Endothelial cell of umbilical vein (primary cell): Measurements from ENCODE around the gene USP36. TPM values are rescaled to one million over a fixed set of nuclear protein-coding genes. Genes with fewer than 3 reads are reported as not detected.

Experiments
- BruUV-seq: library from RNA; stranded (reverse); fragments of 400-500 nt; replicated peaks from 2 replicates; lab custom pipeline; 2021; lab: Mats Ljungman, UMichigan
- CTCF ChIA-PET: fragments of 300-600, 350-600 bp; sonication (Branson Sonifier 250); formaldehyde crosslinking; loops from one replicate; lab custom pipeline; 2021; ENCODE audit warnings: antibody characterized with exemption, inconsistent platforms; lab: Charles Lee
- POLR2A ChIA-PET: fragments of 300-600, 350-600 bp; sonication (Branson Sonifier 250); formaldehyde crosslinking; loops from one replicate; lab custom pipeline; 2021; ENCODE audit warnings: antibody characterized with exemption, inconsistent platforms; lab: Charles Lee
- DNase-seq: peaks from one replicate; pipeline ENCODE4 v3.0.0-alpha.2; 2011; ENCODE audit warnings: low read depth, low spot score
- FAIRE-seq: peaks from 2 replicates; lab custom pipeline; 2011; peaks lifted over from hg19 to GRCh38; lab: Jason Lieb, UNC
- H2AFZ ChIP-seq: 2 replicates; pipeline ENCODE4 v1.6.0; 2012; ENCODE audit warnings: low read depth, low read length, control low read depth, inconsistent platforms
- H3K27ac ChIP-seq: 2 replicates; pipeline ENCODE4 v1.5.1; 2011; ENCODE audit warnings: low read depth, mild to moderate bottlenecking, control low read depth, low read length, moderate library complexity; ENCODE audit not compliant: insufficient read depth
- H3K27me3 ChIP-seq, 2 experiments: 2 replicates each; pipeline versions ENCODE4 v1.6.0 to v1.6.1; 2011; ENCODE audit warnings: low read length in 2 of 2, mixed read lengths in 1 of 2; ENCODE audit not compliant: control insufficient read depth in 2 of 2, insufficient read depth in 2 of 2
- H3K36me3 ChIP-seq, 2 experiments: 2 replicates in 1 of 2; 3 replicates in 1 of 2; pipeline ENCODE4 v1.5.1; 2011; ENCODE audit warnings: low read length in 2 of 2, mild to moderate bottlenecking in 1 of 2, moderate library complexity in 1 of 2; ENCODE audit not compliant: control insufficient read depth in 2 of 2, insufficient read depth in 2 of 2; ENCODE audit errors: extremely low read depth in 1 of 2
- H3K4me1 ChIP-seq: 3 replicates; pipeline ENCODE4 v1.5.1; 2011; ENCODE audit warnings: mild to moderate bottlenecking, low read length; ENCODE audit not compliant: control insufficient read depth, insufficient read depth; ENCODE audit errors: extremely low read depth
- H3K4me2 ChIP-seq: 2 replicates; pipeline ENCODE4 v1.6.1; 2011; ENCODE audit warnings: low read length, control low read depth, mixed read lengths; ENCODE audit not compliant: insufficient read depth
- H3K4me3 ChIP-seq, 3 experiments: fragments of 200-600 bp in 1 of 3; sonication (generic), shearing (Covaris generic) in 1 of 3; replicated peaks in 1 of 3; 2 replicates each; pipeline ENCODE4 v1.5.1; 2011 to 2016; ENCODE audit warnings: control low read depth in 3 of 3, low read length in 3 of 3, mild to moderate bottlenecking in 2 of 3, inconsistent platforms in 1 of 3, low read depth in 1 of 3, moderate library complexity in 1 of 3; ENCODE audit not compliant: insufficient read depth in 1 of 3
- H3K79me2 ChIP-seq: 2 replicates; pipeline ENCODE4 v1.6.0; 2012; ENCODE audit warnings: low read length, inconsistent platforms; ENCODE audit not compliant: control insufficient read depth, insufficient read depth
- H3K9ac ChIP-seq: replicated peaks from 2 replicates; pipeline ENCODE3; 2011; ENCODE audit warnings: low read length, control low read depth; ENCODE audit not compliant: insufficient read depth; ENCODE audit errors: extremely low read depth
- H3K9me1 ChIP-seq: replicated peaks from 3 replicates; pipeline ENCODE4 v1.6.0; 2011; ENCODE audit warnings: mild to moderate bottlenecking, low read length; ENCODE audit not compliant: control insufficient read depth, insufficient read depth; ENCODE audit errors: extremely low read depth
- H3K9me3 ChIP-seq: replicated peaks from 2 replicates; pipeline ENCODE4 v1.5.1; 2012; ENCODE audit warnings: low read length, inconsistent platforms; ENCODE audit not compliant: control insufficient read depth, insufficient read depth
- H4K20me1 ChIP-seq: replicated peaks from 2 replicates; pipeline ENCODE3; 2011; ENCODE audit warnings: mild to moderate bottlenecking, low read length; ENCODE audit not compliant: control insufficient read depth, insufficient read depth; ENCODE audit errors: extremely low read depth
- CTCF ChIP-seq, 2 donors: IDR thresholded peaks; 1 replicate in 1 of 2; 2 replicates in 1 of 2; pipeline ENCODE4 v1.5.1; 2011; ENCODE audit warnings: low read length in 2 of 2, mild to moderate bottlenecking in 2 of 2, moderate library complexity in 2 of 2, control low read depth in 1 of 2, inconsistent platforms in 1 of 2, low read depth in 1 of 2; ENCODE audit not compliant: insufficient read depth in 1 of 2; ENCODE audit errors: extremely low read depth in 1 of 2
- FOS ChIP-seq: IDR thresholded peaks from 2 replicates; pipeline ENCODE4 v1.6.1; 2011; ENCODE audit warnings: mild to moderate bottlenecking, low read length, moderate library complexity, borderline replicate concordance; ENCODE audit not compliant: insufficient read depth
- GATA2 ChIP-seq: IDR thresholded peaks from 2 replicates; pipeline ENCODE4 v1.7.0; 2011; ENCODE audit warnings: low read depth, mild to moderate bottlenecking, moderate library complexity, mixed read lengths, low read length; ENCODE audit not compliant: insufficient read length, insufficient read depth
- MAX ChIP-seq: IDR thresholded peaks from 2 replicates; pipeline ENCODE4 v1.6.1; 2011; ENCODE audit not compliant: insufficient read depth, insufficient read length
- MYC ChIP-seq: IDR thresholded peaks from one replicate; pipeline ENCODE4 v1.6.1; 2011; ENCODE audit warnings: mild to moderate bottlenecking, low read depth, low read length
- dilution Hi-C: fragments of 300-500 bp; cut with MboI; formaldehyde crosslinking; loops from one replicate; pipeline ENCODE4 v1.15.0; 2019; ENCODE audit warnings: low sequenced_read_pairs; ENCODE audit not compliant: extremely low pct_ligation_motif_present
- intact Hi-C: fragments of 100-400 bp; cut with micrococcal nuclease; formaldehyde crosslinking; loops from one replicate; pipeline ENCODE4 v1.10.0; 2022
- polyA plus RNA-seq, 4 experiments: library from polyadenylated mRNA; depleted of rRNA in 3 of 4; stranded (reverse) in 3 of 4; unstranded in 1 of 4; fragments of >200 nt; gene quantifications; 2 replicates each; pipeline versions ENCODE4 v1.2.1 to v1.2.3, GENCODE V29; 2011 to 2012; ENCODE audit warnings: missing spikeins in 1 of 4
- total RNA-seq: library from RNA; stranded (reverse); gene quantifications from 2 replicates; pipeline ENCODE4 v1.2.3, GENCODE V29; 2021

The USP36 gene
- total and polyA plus RNA-seq, 2 donors (not counting 3 experiments of a cell fraction or from before 2014, with no cell fraction given) = 29.8 to 46.6 TPM

- intact Hi-C loops (no loop called here), dilution Hi-C loops (no loop called here)
- Histone ChIP-seq H3K9ac (no peak overlapping the region), H3K27ac (no peak overlapping the region), H3K9me1 (no peaks in the 10 kb centered on the region), H3K27me3 (no peaks in the 10 kb centered on the region), H4K20me1 (no peaks in the 10 kb centered on the region), H3K36me3 (peaks cover 0 to 7% of the 10 kb centered on the region in 2 experiments), H2AFZ (no peak overlapping the region), H3K4me2 (no peak overlapping the region), H3K9me3 (no peaks in the 10 kb centered on the region), H3K79me2 (peaks cover 7% of the 10 kb centered on the region), H3K4me1 (peaks cover 4% of the 10 kb centered on the region), H3K4me3 (no peak overlapping the region)
- TF ChIP-seq MYC (no peak), GATA2 (no peak), MAX (no peak), FOS (no peak), CTCF (IDR thresholded peaks at IDR 0.05; ENCODE audit: extremely low read depth in 1 of 2, insufficient read depth in 1 of 2, low read depth in 1 of 2, low read length in 2 of 2) (no peak)
- ChIA-PET POLR2A (no interaction called here), CTCF (interaction anchor here (2.2 kb wide), 1 partner anchor 24 kb away, joined by 9 read pairs; no protein-coding TSS in a partner anchor)
- BruUV-seq = no TSS peak
- DNase-seq = no peak
- no peak for FAIRE-seq
Measured at GRCh38 chr17:78889531-78889930, 48.9 kb upstream of the USP36 start.
